HG02610 (cell line): ENCODE data around the gene ANAPC2.
A peak's percentile ranks its signal among the peaks of the same experiment; 100 is the strongest.

Source experiments
- ATAC-seq: cut with Tn5 transposase; IDR thresholded peaks from one replicate; pipeline ENCODE4 v1.9.1; 2021; ENCODE audit warnings: mild to moderate bottlenecking, moderate library complexity; ENCODE audit not compliant: unreplicated experiment

Gene ANAPC2

GRCh38 chr9:137188490-137189296 is at the start of gene ANAPC2, which contains the start of gene SSNA1:
Gene ANAPC2, minus strand, starts transcription at chr9:137188560. Its CDS starts 28 bp downstream, at chr9:137188532.
Gene SSNA1, plus strand, starts transcription at chr9:137188676. Its CDS starts 51 bp downstream, at chr9:137188727.
- peak; percentile 70 for ATAC-seq

DNA sequence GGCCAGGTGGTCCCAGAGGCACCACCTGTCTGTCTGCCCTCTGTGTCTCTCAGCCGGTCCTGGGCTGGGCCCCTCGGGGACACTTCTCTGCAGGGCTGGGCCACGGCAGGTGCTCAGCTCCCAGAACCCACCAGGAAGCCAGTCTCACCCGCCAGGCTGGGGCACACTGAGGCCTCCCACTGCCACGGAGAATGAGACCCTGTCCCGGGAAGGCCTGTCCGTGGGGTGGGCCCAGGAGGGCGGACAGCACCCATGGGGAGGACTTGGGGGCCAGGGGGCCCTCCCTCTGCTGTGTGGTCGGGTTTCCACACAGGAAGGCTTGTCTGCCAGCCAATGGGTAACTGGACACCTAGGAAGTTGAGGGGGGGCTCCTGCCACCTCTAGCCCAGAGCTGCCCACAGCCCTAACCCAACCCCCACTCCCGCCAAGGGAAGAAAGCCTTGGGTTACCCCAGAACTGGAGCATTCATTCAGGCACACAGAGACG is 48.6 kb upstream of the ANAPC2 start:
- no peak for ATAC-seq

- no peak for ATAC-seq
Measured at GRCh38 chr9:137236238-137236935, 48.0 kb upstream of the ANAPC2 start.

- ATAC-seq: no peak
Measured at GRCh38 chr9:137235424-137236237, 47.3 kb upstream of the ANAPC2 start.

- no peak for ATAC-seq
Measured at GRCh38 chr9:137234758-137235423, 46.5 kb upstream of the ANAPC2 start.

- no peak for ATAC-seq
Measured at GRCh38 chr9:137234055-137234697, 45.8 kb upstream of the ANAPC2 start.

DNA sequence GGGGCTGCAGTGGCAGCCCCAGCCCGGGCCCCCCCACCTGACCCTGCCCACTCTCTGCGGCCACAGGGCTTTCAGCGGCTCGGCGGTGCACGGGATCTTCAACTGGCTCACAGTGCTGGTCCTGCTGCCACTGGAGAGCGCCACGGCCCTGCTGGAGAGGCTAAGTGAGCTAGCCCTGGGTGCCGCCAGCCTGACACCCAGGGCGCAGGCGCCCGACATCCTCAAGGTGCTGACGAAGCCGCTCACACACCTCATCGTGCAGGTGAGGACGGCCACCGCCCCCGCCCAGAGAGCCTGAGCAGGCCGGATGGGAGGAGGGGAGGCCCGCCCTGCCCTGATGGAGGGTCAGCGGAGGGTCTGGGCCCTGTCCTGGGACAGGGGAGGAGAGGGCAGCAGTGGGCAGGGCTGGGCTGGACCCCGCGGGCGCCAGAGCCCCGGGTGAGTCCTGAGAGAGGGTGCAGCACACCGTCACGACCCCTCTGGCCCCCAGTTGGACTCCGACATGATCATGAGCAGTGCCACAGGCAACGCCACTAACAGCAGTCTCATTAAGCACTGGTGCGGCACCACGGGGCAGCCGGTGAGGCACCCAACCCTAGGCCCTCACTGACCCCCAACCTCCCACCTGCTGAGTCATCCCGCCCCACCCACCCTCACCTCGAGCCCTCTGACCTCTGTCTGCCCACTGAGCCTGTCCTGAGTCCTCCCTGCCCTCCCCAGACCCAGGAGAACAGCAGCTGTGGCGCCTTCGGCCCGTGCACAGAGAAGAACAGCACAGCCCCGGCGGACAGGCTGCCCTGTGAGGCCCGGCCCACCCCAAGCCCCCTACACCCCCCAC is 45.0 kb upstream of the ANAPC2 start:
- no peak for ATAC-seq

GRCh38 chr9:137232510-137232909 is 44.1 kb upstream of the ANAPC2 start:
- no peak for ATAC-seq

DNA sequence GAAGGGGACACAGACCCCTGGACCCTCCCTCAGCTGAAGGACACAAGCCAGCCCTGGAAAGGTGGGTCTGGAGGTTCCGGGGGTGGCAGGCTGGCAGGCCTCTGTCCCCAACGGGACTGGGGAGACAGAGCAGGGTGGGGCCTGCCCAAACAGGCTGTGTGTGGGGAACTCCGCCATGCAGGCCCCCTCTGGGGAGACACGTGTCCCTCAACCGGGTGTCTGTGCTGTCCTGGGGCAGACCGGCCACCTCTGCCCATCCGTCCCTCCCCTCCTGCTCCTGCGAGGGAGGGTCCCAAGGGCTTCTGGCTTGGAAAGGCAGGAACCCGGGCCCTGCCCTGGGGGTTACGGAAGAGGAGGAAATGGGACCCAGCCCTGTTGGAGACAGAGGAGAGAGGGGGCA is 43.7 kb upstream of the ANAPC2 start:
- no peak for ATAC-seq

DNA sequence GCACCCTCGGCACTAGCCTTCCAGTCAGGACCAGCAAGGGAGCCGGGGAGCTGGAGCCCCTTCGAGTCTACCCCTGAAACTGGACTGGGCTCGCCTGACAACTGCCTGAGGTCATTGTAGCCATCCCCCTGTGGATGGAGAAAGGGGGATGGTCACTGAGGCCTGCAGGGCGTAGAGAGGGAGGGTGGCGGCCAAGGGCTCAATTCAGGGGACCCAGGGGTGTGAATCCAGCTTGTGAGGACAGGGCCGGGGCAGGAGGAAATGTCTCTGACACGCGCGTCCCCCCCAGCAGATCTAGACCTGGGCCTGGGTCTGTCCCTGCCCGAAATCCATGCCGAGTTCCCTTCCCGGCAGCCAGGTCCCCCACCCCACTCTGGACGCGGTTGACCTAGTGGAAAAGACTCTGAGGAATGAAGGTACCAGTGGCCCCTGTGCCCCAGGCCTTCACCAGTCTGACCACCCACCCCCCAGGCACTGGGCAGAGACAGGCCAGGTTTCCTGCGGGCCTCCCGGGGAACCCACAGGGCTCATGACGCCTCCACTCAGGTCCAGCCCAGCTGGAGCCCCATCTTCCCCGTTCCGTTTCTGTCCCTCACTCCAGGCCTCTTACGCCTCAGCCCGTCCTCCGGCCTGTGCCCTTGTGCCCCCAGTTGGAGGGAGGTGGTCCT is 43.1 kb upstream of the ANAPC2 start:
- ATAC-seq: no peak

DNA sequence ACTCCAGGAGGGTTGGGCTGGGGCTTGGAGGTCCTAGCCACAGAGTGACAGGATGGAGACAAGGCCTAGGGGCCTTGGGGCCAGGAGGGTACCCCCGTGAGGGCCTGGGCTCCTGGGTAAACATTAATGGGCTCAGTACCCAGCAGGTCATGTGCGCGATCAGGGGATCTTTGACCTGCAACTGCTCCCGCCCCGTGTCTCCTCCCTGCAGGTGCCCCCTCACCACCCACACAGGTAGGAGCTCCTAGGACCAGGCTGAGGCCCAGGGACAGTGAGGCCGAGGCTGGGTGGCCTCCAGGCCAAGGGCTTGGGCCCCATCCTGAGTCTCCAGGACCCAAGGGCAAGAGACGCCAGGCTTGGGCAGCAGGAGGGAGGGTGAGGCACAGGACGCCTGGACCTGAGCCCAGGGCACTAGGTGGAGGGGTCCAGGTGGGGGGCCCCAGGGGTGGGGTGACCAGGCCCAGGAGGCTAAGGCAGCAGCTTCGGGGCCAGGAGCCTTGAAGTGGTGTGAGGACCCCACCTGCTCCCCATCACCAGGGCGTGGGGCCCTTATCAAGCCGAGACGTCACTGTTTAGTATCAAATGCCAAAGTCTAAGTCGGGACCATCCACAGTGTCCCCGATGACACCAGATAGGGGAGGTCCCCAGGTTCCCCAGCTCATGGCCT is 42.5 kb upstream of the ANAPC2 start, which contains the start of gene SLC34A3:
TSS of gene SLC34A3 (plus strand) at position 197 of the 667 bp plus-strand sequence. CDS start 802 bp downstream, outside the sequence.
- no peak for ATAC-seq

DNA sequence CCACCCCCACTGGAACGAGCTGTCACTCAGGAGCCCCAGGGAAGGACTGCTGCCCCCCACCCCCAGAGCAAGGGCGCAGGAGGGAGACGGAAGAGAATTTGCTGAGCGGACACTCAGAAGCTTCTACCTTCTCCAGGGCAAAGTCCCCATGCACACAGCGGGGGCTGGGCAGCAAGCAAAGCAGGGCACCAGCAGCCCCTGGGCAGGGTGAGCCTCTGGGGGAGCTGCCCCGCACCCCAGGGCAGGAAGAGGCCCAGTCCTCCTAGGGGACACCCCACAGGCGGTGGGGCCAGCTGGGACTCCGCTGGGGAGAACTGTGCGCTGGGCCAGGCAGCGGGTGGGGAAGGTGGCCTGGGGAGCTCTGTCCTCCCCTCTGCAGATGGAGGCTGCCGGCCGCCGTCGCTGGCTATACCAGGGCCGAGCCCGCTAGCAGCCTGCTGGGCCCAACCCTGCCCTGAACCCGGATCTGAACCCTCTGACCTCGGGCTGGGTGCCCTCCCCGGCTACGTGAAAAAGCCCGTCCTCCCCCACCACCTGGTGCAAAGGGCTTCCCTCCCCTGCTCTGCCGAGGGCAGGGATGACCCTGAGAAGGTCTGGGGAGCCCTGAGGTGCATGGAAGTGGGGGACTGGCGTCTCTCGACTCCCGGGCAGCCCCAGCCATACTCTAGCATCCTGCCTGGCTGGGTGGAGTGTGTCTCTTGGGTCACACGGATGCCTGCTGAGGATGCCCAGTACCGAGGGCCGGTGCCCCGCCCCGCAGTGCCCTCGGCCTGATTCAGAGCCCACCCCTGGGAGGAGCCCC is 41.7 kb upstream of the ANAPC2 start:
- no peak for ATAC-seq

GRCh38 chr9:137228968-137229896 is 40.9 kb upstream of the ANAPC2 start:
- no peak for ATAC-seq

- no peak for ATAC-seq
Measured at GRCh38 chr9:137228506-137228967, 40.2 kb upstream of the ANAPC2 start.

DNA sequence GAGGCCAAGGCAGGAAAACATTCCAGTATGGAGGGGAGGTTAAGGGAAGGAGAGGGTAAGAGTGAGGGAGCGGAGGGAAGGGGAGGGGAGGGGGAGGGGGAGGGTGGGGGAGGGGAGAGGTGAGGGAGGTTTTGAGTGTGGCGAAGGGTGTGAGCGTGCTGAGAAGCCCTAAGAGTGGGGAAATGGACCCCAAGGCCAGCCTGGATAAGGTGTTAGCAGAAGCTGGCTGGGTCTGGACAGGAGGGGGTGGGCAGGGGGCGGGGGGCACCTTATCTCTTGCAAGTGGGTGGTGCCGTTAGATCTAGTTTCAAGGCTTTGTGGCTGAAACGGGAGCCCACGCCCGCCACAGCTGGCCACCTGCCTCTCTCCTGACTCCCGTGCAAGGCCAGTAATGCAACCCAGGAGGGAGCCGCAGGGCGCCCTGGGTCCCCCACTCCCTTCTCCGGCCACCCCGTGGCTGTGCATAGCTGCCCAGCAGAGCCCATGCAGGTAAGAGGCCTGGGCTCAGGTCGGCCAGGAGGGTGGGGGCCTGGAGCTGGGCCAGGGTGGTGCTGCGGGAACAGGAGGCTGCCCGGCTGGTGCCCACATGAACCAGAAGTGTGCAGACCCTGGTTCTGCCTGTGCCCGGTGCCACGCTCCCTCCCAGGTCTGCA is 39.6 kb upstream of the ANAPC2 start:
- no peak for ATAC-seq
